HG02981 (cell line): ENCODE results near the gene NR2F2.

Source experiments
- ATAC-seq: cut with Tn5 transposase; IDR thresholded peaks from one replicate; pipeline ENCODE4 v1.9.1; 2021; ENCODE audit warnings: mild to moderate bottlenecking, moderate library complexity; ENCODE audit not compliant: unreplicated experiment

Gene NR2F2

GRCh38 chr15:96341513-96342405, 11.3 kb downstream of the NR2F2 start:
- no peak for ATAC-seq

GRCh38 chr15:96342406-96343112, 12.1 kb downstream of the NR2F2 start:
- ATAC-seq = no peak

- no peak for ATAC-seq
Measured at GRCh38 chr15:96343113-96344059, 12.9 kb downstream of the NR2F2 start.

GRCh38 chr15:96344060-96344705, 13.7 kb downstream of the NR2F2 start:
- no peak for ATAC-seq

GRCh38 chr15:96344706-96345559, 14.4 kb downstream of the NR2F2 start:
- no peak for ATAC-seq

GRCh38 chr15:96345560-96346399, 15.3 kb downstream of the NR2F2 start:
- ATAC-seq = peak; percentile 61

- no peak for ATAC-seq
Measured at GRCh38 chr15:96346409-96346970, 16.0 kb downstream of the NR2F2 start.

- ATAC-seq = no peak
Measured at GRCh38 chr15:96347181-96348111, 16.9 kb downstream of the NR2F2 start.

- no peak for ATAC-seq
Measured at GRCh38 chr15:96348112-96349027, 17.9 kb downstream of the NR2F2 start.

GRCh38 chr15:96349034-96349856, 18.7 kb downstream of the NR2F2 start:
- ATAC-seq = no peak

GRCh38 chr15:96349857-96350720, 19.6 kb downstream of the NR2F2 start:
- ATAC-seq = no peak

- no peak for ATAC-seq
Measured at GRCh38 chr15:96350934-96351724, 20.6 kb downstream of the NR2F2 start.

GRCh38 chr15:96351761-96352603, 21.5 kb downstream of the NR2F2 start:
- no peak for ATAC-seq
